Sigmoid colon (tissue), 7 donors: ENCODE data around the gene GRB10. TPM values are rescaled to one million over a fixed set of nuclear protein-coding genes. Genes with fewer than 3 reads are reported as not detected.

ENCODE experiments used
- DNase-seq: peaks from one replicate; pipeline ENCODE4 v3.0.0-alpha.2; 2019
- H3K27ac ChIP-seq, 4 donors: fragments of 200-600 bp; sonication (generic); one replicate each; pipeline ENCODE4 v1.5.1; 2016 to 2019; ENCODE audit warnings: mild to moderate bottlenecking in 1 of 4
- H3K27me3 ChIP-seq, 3 donors: fragments of 200-600 bp; sonication (generic); one replicate each; pipeline ENCODE4 v1.5.1; 2019; ENCODE audit warnings: mild to moderate bottlenecking in 1 of 3
- H3K36me3 ChIP-seq, 4 donors: fragments of 200-600 bp; sonication (generic); one replicate each; pipeline ENCODE4 v1.5.1; 2016 to 2019
- H3K4me1 ChIP-seq, 4 donors: fragments of 200-600 bp; sonication (generic); one replicate each; pipeline ENCODE4 v1.5.1; 2017 to 2019
- H3K4me3 ChIP-seq, 4 donors: fragments of 200-600 bp; sonication (generic); one replicate each; pipeline ENCODE4 v1.5.1; 2017 to 2019; ENCODE audit warnings: mild to moderate bottlenecking in 2 of 4, moderate library complexity in 1 of 4
- H3K9me3 ChIP-seq, 4 donors: fragments of 200-600 bp in 3 of 4; sonication (generic) in 3 of 4; one replicate each; pipeline versions ENCODE4 v1.5.1 to v1.6.1; 2013 to 2019
- EP300 ChIP-seq, 4 donors: sonication (generic); formaldehyde crosslinking; IDR thresholded peaks; one replicate each; pipeline ENCODE4 v1.6.1; 2017; ENCODE audit warnings: antibody characterized with exemption in 4 of 4
- POLR2A ChIP-seq, 2 donors: fragments of 450-650 bp; IDR thresholded peaks; one replicate each; pipeline ENCODE4 v1.6.1; 2016; ENCODE audit warnings: antibody characterized with exemption in 2 of 2, mild to moderate bottlenecking in 2 of 2, moderate library complexity in 2 of 2
- POLR2AphosphoS5 ChIP-seq, 4 donors: sonication (generic); formaldehyde crosslinking; IDR thresholded peaks; one replicate each; pipeline ENCODE4 v1.6.1; 2017; ENCODE audit warnings: antibody characterized with exemption in 4 of 4
- WGBS, 2 donors: extraction: QIAGEN DNeasy Blood & Tissue Kit; methylation state at CpG; one replicate each; pipeline ENCODE4 v1.1.7; 2013; 5-methylcytosine and 5-hydroxymethylcytosine counted together
- intact Hi-C: fragments of 100-400 bp; cut with DNase I; formaldehyde crosslinking; loops from one replicate; pipeline ENCODE4 v1.15.1; 2023
- polyA plus RNA-seq, 3 donors: library from polyadenylated mRNA; stranded (reverse); fragments of 200-250 nt; gene quantifications; one replicate each; pipeline ENCODE4 v1.2.3, GENCODE V29; 2013
- total RNA-seq, 4 donors: library from RNA; depleted of rRNA; stranded (reverse); fragments of >200 nt; gene quantifications; one replicate each; pipeline ENCODE4 v1.1.0, GENCODE V29; 2016
- TF ChIP-seq, protein P1 (sequence below), 4 experiments: fragments of 450-650 bp in 3 of 4; fragments of 200-600 bp in 1 of 4; IDR thresholded peaks; one replicate each; pipeline ENCODE4 v1.5.1; 2016 to 2019; ENCODE audit warnings: antibody characterized with exemption in 4 of 4, mild to moderate bottlenecking in 3 of 4, moderate library complexity in 2 of 4
- donor health status: healthy with polysubstance abuse.
- donor health status: Bipolar disorder and iron deficiency.
- donor health status: healthy.

GRB10 gene
- total and polyA plus RNA-seq, 7 donors: 2.1 to 83.6 (median 49.2) TPM

DNA sequence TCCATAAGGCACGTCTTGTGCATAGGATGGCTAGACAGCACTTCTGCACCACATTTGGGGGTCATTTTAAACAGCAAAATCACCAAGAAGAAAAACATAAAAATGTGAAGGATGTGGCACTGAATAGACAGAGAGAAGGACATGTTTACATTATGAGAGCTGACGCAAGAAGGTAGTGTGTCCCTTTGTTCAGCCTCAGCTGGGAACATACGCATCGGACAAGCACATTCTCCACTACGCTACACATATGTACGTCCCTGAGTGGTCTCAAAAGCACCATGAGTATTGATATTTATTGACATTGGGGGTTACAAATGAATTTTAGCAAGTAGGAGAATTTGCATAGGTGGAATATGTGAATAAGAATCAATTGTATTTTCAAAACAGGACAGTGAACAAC, 237.7 kb downstream of the GRB10 start:
- H3K36me3 ChIP-seq: no peaks in the 10 kb centered on the region

DNA sequence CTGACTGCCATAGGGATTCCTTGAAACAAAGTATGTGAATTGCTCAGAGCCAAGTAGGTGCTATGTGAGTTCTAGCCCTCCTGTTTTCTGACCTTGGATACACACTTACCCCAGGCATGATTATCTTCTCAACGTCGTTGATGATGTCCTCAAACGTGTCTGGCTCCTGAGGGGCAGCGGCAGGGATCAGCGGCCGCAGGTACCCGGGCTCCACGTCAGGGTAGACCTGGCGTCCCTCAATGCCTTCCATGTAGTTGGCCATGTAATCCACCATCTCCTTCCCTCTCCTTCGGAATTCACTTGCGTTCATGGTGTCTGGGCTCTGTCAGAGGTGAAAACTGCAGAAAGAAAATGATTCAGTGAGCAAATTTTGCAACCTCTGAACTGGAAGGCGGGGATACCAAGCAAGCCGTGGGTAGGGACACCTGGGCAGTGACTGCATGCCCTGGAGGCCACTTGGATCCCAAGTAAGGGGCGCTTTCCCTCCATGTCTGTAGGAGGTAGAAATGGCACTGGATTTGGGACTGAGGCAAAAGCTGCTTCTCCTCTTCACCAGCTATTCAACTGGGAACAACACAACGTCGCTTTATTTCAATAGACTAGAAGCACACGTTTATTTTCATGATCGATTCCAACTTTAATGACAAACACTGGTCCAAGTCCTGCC, 238.8 kb downstream of the GRB10 start:
- intact Hi-C loops: no loop called here
- H3K27ac ChIP-seq: no peak overlapping the region
- no peak overlapping the region for H3K4me3 ChIP-seq
- H3K4me1 ChIP-seq: no peaks in the 10 kb centered on the region
- no peaks in the 10 kb centered on the region for H3K27me3 ChIP-seq
- H3K9me3 ChIP-seq: no peaks in the 10 kb centered on the region
- DNase-seq: no peak
- no peaks in the 10 kb centered on the region for H3K36me3 ChIP-seq
- TF ChIP-seq POLR2A (IDR thresholded peaks at IDR 0.05): no peak
- TF ChIP-seq, protein P1, sequence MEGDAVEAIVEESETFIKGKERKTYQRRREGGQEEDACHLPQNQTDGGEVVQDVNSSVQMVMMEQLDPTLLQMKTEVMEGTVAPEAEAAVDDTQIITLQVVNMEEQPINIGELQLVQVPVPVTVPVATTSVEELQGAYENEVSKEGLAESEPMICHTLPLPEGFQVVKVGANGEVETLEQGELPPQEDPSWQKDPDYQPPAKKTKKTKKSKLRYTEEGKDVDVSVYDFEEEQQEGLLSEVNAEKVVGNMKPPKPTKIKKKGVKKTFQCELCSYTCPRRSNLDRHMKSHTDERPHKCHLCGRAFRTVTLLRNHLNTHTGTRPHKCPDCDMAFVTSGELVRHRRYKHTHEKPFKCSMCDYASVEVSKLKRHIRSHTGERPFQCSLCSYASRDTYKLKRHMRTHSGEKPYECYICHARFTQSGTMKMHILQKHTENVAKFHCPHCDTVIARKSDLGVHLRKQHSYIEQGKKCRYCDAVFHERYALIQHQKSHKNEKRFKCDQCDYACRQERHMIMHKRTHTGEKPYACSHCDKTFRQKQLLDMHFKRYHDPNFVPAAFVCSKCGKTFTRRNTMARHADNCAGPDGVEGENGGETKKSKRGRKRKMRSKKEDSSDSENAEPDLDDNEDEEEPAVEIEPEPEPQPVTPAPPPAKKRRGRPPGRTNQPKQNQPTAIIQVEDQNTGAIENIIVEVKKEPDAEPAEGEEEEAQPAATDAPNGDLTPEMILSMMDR (IDR thresholded peaks at IDR 0.05): no peak
- no peak for TF ChIP-seq POLR2AphosphoS5 (IDR thresholded peaks at IDR 0.05)
- no peak for TF ChIP-seq EP300 (IDR thresholded peaks at IDR 0.05)
- 93 to 94% methylated on average over 18 of the region's 18 CpGs for WGBS, 2 donors

More for the DNA sequence above, 237.7 kb downstream of the GRB10 start:
- intact Hi-C loops: no loop called here
- H3K27ac ChIP-seq: no peak overlapping the region
- no peak for DNase-seq
- no peaks in the 10 kb centered on the region for H3K4me1 ChIP-seq
- no peak overlapping the region for H3K4me3 ChIP-seq
- 77 to 83% methylated on average over 6 of the region's 6 CpGs for WGBS, 2 donors
- no peak for TF ChIP-seq EP300 (IDR thresholded peaks at IDR 0.05)
- H3K27me3 ChIP-seq: no peaks in the 10 kb centered on the region
- H3K9me3 ChIP-seq: no peaks in the 10 kb centered on the region

DNA sequence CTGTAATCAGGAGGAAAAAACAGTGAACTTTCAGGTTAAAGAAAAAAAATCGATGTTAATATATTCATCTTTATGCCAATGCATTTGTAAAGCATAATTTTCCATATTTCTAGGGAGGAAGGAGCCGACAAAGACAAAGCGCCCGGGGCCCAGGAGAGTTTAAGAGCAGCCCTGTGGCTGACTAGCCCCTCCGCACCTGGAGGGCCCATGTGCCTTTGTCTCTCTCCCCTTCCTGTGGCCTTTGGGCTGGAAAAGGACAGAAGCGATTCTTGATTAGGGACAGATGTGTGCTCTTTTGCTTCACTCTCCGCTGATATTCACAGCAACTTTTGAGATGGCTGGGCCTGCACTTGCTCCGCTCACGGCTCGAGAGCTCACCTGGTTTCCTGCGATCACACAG, 240.6 kb downstream of the GRB10 start:
- H3K27me3 ChIP-seq: no peaks in the 10 kb centered on the region
- TF ChIP-seq POLR2A (IDR thresholded peaks at IDR 0.05) (no peak), POLR2AphosphoS5 (IDR thresholded peaks at IDR 0.05) (no peak), EP300 (IDR thresholded peaks at IDR 0.05) (no peak)
- TF ChIP-seq, protein P1 (IDR thresholded peaks at IDR 0.05): no peak
- H3K4me3 ChIP-seq: no peak overlapping the region
- no peak overlapping the region for H3K27ac ChIP-seq
- H3K36me3 ChIP-seq: no peaks in the 10 kb centered on the region
- H3K4me1 ChIP-seq: no peaks in the 10 kb centered on the region
- no peak for DNase-seq
- 93 to 95% methylated on average over 11 of the region's 11 CpGs for WGBS, 2 donors
- intact Hi-C loops: no loop called here
- H3K9me3 ChIP-seq: no peaks in the 10 kb centered on the region

DNA sequence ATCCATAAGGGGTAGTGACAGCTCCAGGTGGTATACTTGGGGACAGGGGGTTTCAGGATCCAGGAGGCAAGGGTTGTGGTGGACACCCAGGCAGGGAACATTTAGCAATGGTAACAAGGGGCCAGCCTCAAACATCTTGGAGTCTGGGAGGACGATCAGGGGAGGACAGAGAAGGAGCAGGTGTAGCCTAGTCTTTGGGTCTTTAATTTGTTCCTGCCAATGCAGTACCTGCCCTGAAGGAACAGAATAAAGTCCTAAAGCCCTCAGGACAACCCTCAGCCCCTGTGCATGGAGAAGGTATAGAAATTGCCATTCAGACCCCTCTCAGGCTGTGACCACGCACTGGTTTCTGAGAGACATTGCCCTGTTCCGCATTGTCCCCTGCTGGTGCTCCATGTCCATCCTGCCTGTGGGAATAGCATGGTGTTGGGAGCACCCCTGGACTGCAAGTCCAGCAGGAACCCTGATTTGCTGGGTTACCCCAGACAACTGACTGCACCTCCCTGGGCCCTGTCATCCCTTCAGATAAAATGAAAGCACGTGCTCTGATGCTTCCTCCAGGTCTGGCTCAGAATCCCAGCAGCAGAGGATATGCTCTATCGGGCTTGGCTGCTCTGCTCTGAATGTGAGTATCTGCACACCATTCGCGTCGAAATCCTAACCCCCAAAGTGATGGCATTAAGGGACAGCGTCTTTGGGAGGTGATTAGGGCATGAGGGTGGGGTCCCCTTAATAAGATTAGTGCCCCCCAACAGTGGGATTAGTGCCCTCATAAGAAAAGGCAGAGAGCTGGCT, 241.7 kb downstream of the GRB10 start:
- TF ChIP-seq EP300 (IDR thresholded peaks at IDR 0.05): no peak
- no peak for TF ChIP-seq POLR2A (IDR thresholded peaks at IDR 0.05)
- TF ChIP-seq, protein P1 (IDR thresholded peaks at IDR 0.05): no peak
- TF ChIP-seq POLR2AphosphoS5 (IDR thresholded peaks at IDR 0.05): no peak
- 94 to 95% methylated on average over 9 of the region's 9 CpGs for WGBS, 2 donors
- Histone ChIP-seq H3K36me3 (no peaks in the 10 kb centered on the region), H3K4me3 (no peak overlapping the region), H3K9me3 (no peaks in the 10 kb centered on the region), H3K4me1 (no peaks in the 10 kb centered on the region), H3K27ac (no peak overlapping the region), H3K27me3 (no peaks in the 10 kb centered on the region)
- no peak for DNase-seq
- intact Hi-C loops: no loop called here

Other genes with a start within 250 kb of the GRB10 start
- under 1 TPM in 1 of 4 donors, not detected in 3; 0.36 TPM for gene DDC, start 217.5 kb downstream of the GRB10 start, total RNA-seq
- gene DDC, start 217.5 kb downstream of the GRB10 start, polyA plus RNA-seq: 10 to 100 TPM; 42.7 to 77.2 (median 57.1) TPM